ENCODE measurements around the gene ALG14.
A peak's percentile ranks its signal among the peaks of the same experiment; 100 is the strongest.

The ALG14 gene

DNA sequence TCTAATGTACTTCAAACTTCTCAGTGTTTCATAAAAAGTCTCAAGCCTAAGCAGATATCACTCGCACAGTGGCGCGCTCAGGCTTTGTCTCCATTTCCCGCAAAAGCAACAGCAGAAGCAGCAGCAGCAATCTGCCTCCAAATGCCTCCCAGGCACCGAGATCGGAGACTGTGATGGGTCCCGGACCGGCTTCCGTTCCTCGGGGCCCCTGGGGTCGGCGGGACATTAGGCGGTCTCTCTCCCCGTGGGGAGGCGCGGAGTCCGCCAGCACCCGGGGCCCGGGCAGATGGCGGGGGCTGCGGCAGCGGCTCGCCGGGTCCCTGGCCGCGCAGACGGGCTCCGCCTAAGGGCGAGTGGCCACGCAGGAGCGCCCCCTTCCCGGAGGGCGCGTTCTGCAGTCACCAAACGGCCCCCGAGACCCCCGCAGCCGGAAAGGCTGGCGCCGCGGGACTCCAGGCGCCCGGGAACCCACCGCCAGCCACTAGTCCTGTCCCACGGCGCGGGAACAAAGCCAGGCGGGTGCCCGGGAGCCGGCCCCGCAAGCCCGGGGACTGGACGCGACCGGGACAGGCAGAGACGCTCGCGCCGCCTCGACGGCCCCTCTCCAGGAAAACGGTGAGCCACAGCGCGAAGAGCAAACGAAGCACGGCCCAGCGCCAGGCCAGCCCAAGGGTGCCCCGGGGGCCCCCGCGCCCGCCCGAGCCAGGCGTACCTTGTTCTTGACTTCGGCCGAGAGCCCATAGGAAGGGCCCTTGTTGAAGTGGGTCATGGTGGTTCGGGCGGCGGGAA, 146.4 kb downstream of the ALG14 start:
- DNase-seq: no peak

DNA sequence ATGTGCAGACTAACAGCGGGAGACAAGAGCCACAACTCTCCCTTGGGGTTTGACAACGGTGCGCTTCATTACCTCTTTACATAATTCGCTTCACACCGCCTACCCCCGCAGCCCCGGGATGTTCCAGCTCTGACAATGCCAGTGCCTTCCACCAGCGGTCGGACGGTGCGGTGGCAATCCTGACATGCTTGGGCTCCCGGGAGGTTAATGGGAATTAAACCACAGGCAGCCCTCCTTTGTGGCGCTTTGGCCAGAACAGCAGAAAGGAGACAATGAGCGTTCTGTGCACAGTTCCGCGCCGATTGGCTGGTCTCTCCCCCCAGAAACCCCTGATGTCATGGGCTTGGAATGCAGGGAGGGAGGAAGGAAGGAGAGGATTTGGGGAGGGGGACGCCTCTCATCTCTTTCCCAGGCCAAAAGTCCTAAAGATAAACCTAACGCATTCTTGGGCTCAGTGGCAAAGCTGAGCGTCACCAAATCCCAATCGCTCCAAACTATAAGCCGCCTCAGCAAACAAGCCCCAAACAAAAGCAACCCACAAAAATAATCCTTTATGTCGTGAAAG, 147.1 kb downstream of the ALG14 start:
- DNase-seq: peak; percentile 6

DNA sequence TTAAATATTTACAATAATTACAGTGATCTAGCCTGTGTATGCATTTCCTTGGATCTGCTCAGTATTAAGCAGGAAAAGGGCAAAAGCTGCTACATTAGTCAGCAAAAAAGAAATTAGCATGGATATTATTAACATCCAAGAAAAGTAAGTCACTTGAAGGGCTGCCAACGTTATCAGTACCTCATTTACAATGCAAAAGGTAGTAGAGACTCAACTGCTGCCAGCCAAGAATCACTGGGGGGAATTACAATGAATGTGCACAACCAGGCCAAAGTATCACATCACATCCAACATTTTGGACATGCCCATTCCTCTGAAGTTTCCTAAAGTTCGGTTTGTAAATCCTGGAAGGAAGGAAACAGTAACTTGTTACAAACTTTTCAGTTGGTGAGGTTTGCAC, 147.7 kb downstream of the ALG14 start:
- no peak for DNase-seq
